ENCODE measurements around the gene B3GALT6.

B3GALT6 gene

DNA sequence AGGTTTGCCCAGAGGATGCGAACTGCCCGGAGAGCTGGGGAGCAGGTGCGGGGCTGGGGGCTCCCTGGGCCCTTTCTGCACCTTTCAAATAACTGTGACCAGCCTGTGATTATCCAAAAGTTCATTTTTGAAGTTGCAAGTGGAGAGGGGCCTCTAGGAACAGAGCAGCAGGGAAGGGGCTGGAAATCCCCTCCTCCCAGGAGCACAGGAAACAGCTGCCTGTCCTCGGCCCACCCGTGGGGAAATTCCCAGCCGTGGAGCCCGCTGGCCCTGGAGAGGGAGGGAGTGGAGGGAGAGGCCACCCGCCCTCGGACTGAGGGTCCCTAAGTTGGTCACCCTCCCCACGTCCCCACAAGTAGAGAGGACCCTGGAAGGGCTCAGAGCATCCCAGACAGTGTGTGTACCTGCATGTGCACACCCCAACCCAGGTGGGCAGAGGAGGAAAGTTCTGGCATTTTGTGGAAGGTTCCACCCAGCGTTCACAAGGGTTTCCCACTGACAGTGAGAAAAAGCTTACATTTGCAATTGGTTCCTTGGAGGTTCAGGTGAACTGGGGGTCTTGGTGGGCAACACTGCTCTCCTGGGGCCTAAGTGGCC is 16.9 kb upstream of the B3GALT6 start:
- DNase-seq (ENCODE audit: low read depth) = no peak
- no peak for TF ChIP-seq MYC (IDR thresholded peaks at IDR 0.05; ENCODE audit: low read depth, low read length)
- TF ChIP-seq MAX (IDR thresholded peaks at IDR 0.05; ENCODE audit: low read depth, low read length) = no peak
- TF ChIP-seq CTCF (IDR thresholded peaks at IDR 0.05; ENCODE audit: low read depth, low read length) = no peak
- no peak for TF ChIP-seq POLR2A (IDR thresholded peaks at IDR 0.05; ENCODE audit: extremely low read depth, insufficient read length)
- no peak overlapping the region for H3K4me3 ChIP-seq (ENCODE audit: low read depth, low read length)

DNA sequence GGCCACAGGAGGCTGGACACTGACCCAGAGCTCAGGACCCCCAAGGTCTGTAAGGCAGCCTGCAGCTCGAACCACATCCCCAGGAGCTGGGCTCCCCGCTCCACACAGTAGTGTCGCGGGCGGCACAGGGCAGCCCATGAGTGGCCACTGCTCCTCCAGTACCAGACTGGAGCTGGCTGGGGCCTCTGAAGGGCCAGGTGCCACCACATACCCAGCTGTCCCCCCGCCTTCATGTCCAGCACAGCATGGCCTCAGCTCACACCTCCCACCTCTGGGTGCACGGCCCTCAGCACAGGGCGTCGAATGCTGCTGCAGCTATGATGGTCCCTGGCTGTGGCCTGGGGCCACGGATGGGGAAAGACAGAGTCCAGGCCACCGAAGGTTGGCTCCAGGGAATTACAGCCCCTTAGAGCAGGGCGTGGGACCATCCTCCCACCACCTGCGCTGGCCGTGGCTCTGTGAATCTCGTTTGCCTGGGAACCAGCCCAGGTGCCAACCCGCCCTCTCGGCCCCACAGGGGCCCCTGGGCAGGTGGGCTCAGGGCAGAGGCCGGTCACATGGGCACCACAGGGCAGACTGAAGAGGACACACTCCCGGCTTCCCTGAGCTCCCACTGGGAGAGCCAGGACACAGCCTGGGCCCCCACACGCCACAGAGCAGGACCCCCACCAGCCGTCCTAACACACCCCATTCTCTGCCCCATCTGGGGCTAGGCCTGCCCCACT is 16.0 kb upstream of the B3GALT6 start:
- TF ChIP-seq POLR2A (IDR thresholded peaks at IDR 0.05; ENCODE audit: extremely low read depth, insufficient read length) = no peak
- no peak for DNase-seq (ENCODE audit: low read depth)

DNA sequence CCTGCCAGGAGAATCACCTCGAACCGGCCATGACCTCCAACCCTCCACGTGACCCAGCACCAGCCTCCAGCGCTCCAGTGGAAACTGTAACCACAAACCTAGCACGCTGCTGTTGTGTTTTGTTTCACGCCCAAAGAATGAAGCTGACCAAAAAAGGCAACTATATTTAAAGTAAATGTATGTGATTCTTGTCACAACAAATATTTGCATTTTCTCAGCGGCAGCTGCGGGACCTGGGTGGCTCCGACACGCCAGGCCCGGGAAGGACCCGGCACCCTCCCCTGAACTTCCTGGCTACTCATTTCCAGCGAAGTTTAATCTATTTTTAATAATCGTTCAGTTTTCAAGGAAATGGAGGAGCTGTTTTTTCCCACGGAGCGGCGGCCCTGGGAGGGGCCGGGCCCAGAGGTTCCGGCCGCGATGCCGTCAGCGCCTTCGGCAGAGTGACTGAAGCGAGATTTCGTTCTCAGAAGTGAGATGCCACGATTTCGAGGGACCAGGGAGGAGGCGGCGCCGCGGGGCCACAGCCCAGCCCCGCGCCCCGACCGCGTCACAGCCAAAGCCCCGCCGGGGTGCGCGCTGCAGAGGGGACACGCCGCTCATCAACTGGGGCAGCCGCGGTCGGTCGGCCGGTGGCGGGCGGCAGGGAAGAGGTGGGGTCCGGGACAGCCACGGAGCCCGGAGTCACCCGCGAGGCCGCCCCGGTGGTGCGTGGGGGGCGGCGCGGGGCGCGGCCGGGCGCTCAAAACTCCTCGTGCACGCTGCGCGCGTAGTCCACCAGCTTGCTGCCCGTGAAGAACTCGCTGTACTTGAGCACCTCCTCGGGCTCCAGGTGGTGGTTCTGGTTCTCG is 15.0 kb upstream of the B3GALT6 start:
- DNase-seq (ENCODE audit: low read depth) = no peak
- TF ChIP-seq MAX (IDR thresholded peaks at IDR 0.05; ENCODE audit: low read depth, low read length) (no peak), CTCF (IDR thresholded peaks at IDR 0.05; ENCODE audit: low read depth, low read length) (no peak), POLR2A (IDR thresholded peaks at IDR 0.05; ENCODE audit: extremely low read depth, insufficient read length) (no peak), MYC (IDR thresholded peaks at IDR 0.05; ENCODE audit: low read depth, low read length) (no peak)
- no peak overlapping the region for H3K4me3 ChIP-seq (ENCODE audit: low read depth, low read length)

More for the DNA sequence above, 16.0 kb upstream of the B3GALT6 start:
- H3K4me3 ChIP-seq (ENCODE audit: low read depth, low read length) = no peak overlapping the region

- no peak for DNase-seq (ENCODE audit: low read depth)
- H3K4me3 ChIP-seq (ENCODE audit: low read depth, low read length) = no peak overlapping the region
- TF ChIP-seq CTCF (IDR thresholded peaks at IDR 0.05; ENCODE audit: low read depth, low read length) (no peak), MYC (IDR thresholded peaks at IDR 0.05; ENCODE audit: low read depth, low read length) (no peak), MAX (IDR thresholded peaks at IDR 0.05; ENCODE audit: low read depth, low read length) (no peak), POLR2A (IDR thresholded peaks at IDR 0.05; ENCODE audit: extremely low read depth, insufficient read length) (no peak)
These were observed 14.2 kb upstream of the B3GALT6 start for GRCh38 chr1:1217621-1218523.

DNA sequence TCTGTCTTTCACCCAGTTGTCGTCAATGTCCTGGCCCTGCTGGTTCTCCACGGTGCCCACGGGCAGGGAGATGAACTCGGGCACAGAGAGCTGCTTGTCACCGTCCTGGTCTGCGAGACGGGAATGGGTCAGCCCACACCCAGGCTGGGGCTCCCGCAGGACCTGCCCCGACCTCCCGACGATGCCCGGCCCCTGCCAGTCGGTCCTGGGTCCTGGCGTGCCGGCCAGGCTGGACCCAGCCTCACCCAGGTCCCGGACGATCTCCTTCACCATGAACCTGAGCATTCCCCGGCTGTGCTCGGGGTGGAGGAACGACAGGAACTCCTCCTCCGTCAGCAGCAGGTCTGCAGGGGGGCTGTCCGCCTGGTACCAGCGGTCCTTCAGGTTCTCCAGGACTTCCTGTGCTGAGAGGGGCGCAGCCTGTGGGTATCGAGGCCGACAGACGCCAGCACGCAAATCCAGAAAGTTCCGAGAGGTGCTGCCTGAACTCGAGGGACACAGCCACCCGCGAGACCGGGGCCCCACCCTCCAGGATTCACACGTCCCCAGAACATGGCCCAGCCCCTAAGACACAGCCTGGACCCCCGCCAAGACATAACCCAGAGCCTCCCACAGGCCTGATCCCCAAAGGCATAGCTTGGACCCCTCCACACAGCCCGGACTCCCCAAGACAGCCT is 13.4 kb upstream of the B3GALT6 start:
- TF ChIP-seq MYC (IDR thresholded peaks at IDR 0.05; ENCODE audit: low read depth, low read length) = no peak
- H3K4me3 ChIP-seq (ENCODE audit: low read depth, low read length) = no peak overlapping the region
- no peak for DNase-seq (ENCODE audit: low read depth)

DNA sequence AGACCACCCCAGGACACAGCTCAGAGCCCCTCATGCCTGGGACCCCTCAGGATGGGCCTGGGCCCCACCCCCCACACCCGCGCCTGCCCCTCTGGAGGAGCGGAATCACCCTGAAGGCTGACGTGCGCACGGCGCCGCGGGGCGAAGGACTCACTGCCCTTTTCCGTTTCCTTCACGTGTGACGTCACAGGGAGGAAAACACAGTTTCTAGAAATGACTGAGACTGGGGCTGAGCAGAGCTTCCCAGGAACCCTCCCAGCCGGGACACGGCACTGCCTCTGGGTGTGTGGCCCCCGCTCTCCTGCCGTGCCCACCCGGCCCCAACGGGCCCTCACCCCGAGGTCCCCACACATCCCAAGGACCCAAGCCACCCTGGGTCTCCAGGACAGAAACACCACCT is 12.7 kb upstream of the B3GALT6 start:
- no peak overlapping the region for H3K4me3 ChIP-seq (ENCODE audit: low read depth, low read length)
- DNase-seq (ENCODE audit: low read depth) = no peak
- TF ChIP-seq CTCF (IDR thresholded peaks at IDR 0.05; ENCODE audit: low read depth, low read length) (no peak), MAX (IDR thresholded peaks at IDR 0.05; ENCODE audit: low read depth, low read length) (no peak)
